Measurements from ENCODE around the gene GMPS.
"Not testable (repeated sequence)": the region's sequence is repeated elsewhere in the genome, so short reads cannot be mapped to it uniquely, and the experiment has no call there.

GMPS gene

GRCh38 chr3:155946178-155946577, 75.7 kb downstream of the GMPS start:
- no peak for DNase-seq

- no peak for DNase-seq
Measured at GRCh38 chr3:155948476-155948875, 78.0 kb downstream of the GMPS start.

GRCh38 chr3:155949453-155950217, 79.2 kb downstream of the GMPS start:
- DNase-seq = no peak

GRCh38 chr3:155956508-155957411, 86.3 kb downstream of the GMPS start:
- DNase-seq = no peak

DNA sequence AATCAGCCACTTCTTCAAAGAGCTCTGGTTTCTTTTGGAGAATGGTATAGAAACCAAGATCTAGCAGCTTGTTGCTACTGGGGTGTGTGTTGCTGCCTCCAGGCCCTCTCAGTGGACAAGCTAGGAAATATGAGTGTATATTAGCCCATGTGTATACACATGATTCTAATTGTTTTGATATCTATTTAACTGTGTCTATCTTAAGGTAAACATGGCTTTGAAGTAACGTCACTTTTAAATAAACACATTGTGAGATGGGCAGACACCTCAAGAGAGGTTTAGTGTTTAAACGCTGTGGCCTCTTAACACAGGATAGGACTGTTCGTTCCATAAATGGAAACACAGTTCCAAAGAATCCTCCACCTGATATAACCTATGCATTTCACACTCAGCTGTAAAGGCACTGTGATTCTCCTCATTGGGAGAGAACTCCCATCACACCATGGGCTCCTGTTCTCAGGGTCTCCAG, 87.0 kb downstream of the GMPS start:
- DNase-seq = no peak

GRCh38 chr3:155958676-155959075, 88.2 kb downstream of the GMPS start:
- no peak for DNase-seq

GRCh38 chr3:155960060-155960459, 89.6 kb downstream of the GMPS start:
- DNase-seq = no peak

GRCh38 chr3:155961044-155961443, 90.6 kb downstream of the GMPS start:
- not testable (repeated sequence) for DNase-seq

GRCh38 chr3:155963570-155963969, 93.1 kb downstream of the GMPS start:
- no peak for DNase-seq

GRCh38 chr3:155970398-155970797, 99.9 kb downstream of the GMPS start:
- no peak for DNase-seq

GRCh38 chr3:155972885-155973584, 102.6 kb downstream of the GMPS start:
- no peak for DNase-seq

- DNase-seq = no peak
Measured at GRCh38 chr3:155978324-155978723, 107.9 kb downstream of the GMPS start.

- no peak for DNase-seq
Measured at GRCh38 chr3:155979746-155980145, 109.3 kb downstream of the GMPS start.

DNA sequence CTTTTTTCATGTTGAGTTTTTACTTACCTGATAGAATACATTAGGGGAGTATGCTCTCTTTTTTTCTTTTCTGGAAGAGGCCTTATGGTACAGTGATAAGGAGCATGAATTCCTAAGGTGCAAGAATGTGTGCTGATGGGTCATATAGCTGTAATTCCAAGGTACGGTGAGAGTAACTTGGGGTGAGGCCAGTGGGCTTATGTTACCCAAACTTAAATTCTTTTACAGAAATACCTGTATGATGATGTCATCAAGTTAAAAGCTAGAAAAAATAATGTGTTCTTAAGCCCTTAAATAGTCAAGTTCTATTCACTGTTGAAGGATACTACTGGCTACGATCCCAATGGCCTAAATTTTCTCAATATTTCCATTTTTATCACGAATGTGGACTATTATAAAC, 111.2 kb downstream of the GMPS start:
- DNase-seq = no peak

DNA sequence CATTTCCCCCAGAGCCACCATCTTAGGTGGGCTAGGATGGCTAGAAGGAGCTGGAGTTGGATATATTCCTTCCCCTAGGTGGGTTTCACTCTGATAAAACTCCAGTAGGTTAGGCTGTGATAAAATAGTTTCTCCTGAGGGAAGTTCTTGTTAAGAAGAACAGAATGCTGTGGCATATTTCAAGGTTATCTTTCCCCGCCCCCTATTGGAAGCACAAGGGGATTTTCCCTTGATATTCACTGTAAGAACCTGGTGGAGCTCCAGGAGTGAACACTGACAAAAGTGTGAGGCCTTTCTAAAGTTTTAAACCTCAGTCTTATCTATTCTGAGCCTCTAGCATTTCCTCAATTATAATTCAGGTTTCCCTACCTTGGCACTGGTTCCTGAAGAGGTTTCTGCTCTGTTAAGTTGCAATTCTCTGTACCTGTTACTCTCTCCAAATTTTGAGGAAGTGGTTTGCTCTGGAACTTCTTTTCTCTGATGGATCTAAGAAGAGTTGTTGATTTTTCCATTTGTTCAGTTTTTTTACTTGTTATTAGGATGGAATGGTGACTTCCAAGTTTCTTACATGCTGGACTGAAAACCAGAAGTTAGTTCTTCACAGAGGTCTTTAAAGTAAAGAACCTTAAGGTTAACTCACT, 113.5 kb downstream of the GMPS start:
- DNase-seq = no peak

GRCh38 chr3:155984791-155985417, 114.5 kb downstream of the GMPS start:
- DNase-seq = no peak

DNA sequence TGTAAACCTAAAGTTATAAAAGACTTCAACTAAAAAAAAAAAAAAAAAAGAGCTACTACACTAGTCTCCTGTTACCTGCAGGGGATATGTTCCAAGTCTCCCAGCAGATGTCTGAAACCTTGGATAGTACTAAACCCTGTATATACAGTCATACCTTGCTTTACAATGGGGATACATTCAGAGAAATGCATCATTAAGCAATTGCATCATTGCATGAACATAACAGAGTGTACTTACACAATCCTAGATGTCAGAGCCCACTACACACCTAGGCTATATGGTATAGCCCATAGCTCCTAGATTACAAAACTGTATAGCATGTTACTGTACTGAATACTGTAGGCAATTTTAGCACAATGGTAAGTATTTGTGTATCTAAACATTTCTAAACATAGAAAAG, 119.1 kb downstream of the GMPS start:
- DNase-seq = no peak

GRCh38 chr3:155991212-155991611, 120.8 kb downstream of the GMPS start:
- no peak for DNase-seq

DNA sequence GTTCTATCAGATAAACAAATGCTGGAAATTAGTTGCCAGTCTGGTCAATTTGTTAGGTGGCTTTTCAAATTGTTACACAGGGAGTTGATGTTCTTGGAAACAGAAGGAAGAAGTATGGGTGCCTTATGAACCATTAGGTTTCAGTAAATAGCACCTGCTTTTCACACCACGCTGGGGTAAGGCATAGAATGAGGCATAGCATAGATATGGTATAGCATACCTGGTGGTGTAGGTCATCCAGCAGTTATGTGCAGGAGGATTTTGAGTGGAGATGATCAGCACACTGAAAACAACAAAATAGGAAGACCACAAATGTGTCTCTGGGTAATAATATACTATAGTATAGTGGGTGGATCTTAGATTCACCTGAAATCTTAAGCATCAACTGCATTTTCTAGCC, 121.4 kb downstream of the GMPS start:
- DNase-seq = no peak
